ENCODE measurements around the gene PPP3CA.

- TF ChIP-seq CTCF (IDR thresholded peaks at IDR 0.05) (no peak), POLR2A (IDR thresholded peaks at IDR 0.05) (no peak), EP300 (IDR thresholded peaks at IDR 0.05) (no peak), POLR2AphosphoS5 (IDR thresholded peaks at IDR 0.05) (no peak)
Measured at GRCh38 chr4:101183221-101183620, 164.1 kb downstream of the PPP3CA start.
